NCI-H1930 (cell line): ENCODE data around the gene TCERG1.
"Not testable (repeated sequence)": the region's sequence is repeated elsewhere in the genome, so short reads cannot be mapped to it uniquely, and the experiment has no call there.

ENCODE experiments used
- DNase-seq, 2 experiments: peaks; one replicate each; lab custom pipeline; 2025; lab: John Stamatoyannopoulos, UW

TCERG1 gene

DNA sequence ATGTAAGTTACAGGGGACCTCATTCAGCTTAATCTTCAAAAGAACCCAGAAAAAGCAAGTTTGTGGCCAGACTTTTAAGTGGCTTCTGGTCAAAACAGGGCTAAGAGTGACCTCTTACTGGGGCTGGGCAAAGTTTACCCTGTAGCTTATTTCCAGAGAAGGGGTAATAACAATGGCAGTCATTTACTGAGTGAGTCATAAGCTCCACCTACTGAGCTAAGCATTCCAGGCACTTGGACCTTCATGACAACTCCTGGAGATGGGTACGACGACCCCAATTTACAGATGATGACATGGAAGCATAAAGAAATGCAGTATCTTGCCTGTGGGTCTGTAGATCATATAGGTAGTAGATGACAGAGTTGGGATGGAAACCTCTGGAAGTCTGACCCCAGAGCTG, 73.6 kb downstream of the TCERG1 start:
- no peak for DNase-seq

GRCh38 chr5:146521403-146522106, 74.4 kb downstream of the TCERG1 start:
- DNase-seq, result no peak

- DNase-seq, result no peak
Measured at GRCh38 chr5:146523698-146524097, 76.6 kb downstream of the TCERG1 start.

GRCh38 chr5:146527785-146528184, 80.7 kb downstream of the TCERG1 start:
- no peak for DNase-seq

DNA sequence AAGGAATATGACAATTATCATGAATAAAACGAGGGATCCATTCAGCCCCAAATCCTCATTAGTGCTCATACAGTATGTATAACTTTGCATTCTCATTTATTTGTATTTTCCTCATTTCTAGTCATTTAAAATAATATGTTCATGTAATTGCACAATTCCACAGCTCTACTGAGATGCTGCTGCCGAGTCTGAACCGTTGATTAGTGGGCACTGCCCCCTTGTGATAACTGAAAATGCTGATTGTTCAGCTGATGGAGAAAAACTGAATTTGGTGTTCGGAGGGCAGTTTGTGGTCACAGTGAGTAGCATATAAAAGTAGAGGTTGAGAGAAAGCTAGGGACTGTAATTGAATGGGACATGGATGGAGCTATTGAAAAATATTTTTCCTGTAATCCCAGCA, 81.1 kb downstream of the TCERG1 start:
- DNase-seq, result no peak

DNA sequence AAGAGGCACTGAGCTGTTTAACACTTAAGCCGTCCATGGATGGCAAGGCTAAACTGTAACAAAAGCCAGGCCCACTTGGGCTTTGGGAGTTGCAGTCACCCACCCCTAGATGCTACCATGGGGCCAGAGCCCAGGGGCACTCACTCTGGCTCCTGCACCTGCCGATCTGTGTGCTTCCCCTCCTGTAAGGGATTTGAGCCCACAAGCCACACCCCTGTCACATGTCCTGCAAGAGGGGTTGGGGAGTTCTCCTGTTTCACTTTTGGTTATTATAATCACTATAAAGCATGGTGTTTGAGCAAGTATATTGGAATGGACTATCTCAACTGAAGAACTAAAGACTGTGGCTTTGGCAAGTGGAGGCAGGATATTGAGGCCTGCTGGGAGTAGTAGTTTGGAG, 82.9 kb downstream of the TCERG1 start:
- no peak for DNase-seq

- DNase-seq, result peak; percentile 2 to 29
Measured at GRCh38 chr5:146533260-146533857, 86.2 kb downstream of the TCERG1 start.

DNA sequence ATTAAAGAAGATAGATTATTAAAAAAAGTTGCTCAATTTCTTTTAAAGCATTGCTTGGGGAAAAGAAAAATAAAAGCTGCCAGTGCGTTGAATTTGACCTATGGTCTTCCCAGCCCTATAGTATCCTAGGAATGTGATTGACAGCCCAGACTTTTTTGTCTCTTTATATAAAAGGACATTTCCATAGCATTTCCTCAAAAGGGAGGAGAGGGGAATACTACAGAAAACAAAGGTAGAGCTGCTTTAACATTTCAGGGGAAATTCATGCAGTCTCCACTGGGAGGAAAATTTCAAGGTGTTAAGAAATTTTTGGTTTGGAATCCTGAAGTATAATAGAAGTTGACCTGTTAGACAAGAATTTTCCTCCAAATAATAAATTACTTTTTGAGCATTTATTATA, 86.7 kb downstream of the TCERG1 start:
- no peak for DNase-seq

- DNase-seq, result no peak
Measured at GRCh38 chr5:146538432-146538831, 91.3 kb downstream of the TCERG1 start.

GRCh38 chr5:146539973-146540372, 92.8 kb downstream of the TCERG1 start:
- no peak for DNase-seq

DNA sequence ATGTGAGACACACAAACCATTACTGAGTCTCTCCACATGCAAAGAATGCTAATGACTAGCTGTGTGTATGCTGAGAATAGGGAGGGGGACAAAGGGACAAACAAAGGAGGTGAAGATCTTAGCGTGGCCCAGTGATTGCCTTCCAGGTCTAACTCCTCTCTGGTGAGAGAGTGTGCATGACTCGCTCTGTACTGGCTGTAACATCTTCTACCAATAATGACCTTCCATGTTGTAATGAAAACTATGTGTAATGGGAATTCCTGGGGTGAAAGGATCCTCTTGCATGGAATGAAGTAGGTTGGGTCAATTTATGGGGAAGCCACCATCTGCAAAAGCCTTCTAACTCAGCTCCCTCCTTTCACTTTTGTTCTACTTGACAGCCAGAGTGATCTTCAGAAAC, 93.3 kb downstream of the TCERG1 start:
- DNase-seq, result no peak

DNA sequence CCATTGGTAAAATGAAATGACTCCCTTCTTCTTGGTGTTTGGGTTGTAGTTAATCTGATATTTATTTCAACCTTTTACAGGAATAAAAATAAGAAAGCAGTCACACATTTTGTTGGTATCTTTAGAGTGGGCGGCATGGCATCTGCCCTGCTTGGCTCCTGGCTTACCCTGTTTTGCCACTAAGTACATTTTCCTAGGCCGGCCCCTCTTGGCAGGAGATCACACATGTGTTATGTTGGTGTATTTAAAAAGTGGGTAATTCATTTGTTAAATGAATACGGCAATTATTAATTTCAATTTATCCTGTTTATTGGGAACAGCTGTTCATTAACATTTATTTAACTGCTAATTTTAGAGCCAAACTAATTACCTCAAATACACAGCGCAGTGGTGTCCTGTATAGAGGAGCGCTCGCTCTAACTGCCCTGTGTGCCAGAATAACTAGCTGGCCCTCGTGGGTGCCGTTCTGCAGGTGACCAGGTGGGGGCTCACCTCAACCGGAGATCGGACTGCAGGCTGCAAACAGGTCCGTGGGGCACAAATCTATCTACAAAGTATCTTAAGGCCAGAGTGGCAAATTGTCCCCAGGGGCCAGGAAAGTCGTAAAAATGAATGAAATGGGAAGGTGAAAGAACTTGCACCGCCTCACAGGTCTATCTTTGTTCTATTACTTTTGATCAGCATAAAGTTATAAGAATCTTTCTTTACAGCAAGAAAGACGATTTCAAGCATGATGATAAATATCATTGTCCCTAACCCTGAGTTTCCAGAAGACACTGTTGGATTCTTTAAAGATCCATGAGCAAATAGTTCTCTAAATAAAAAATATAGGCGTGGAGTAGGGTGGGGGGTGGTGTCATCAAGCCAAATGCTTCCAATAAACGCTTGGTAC, 95.1 kb downstream of the TCERG1 start:
- DNase-seq, result peak; percentile 20 to 37

DNA sequence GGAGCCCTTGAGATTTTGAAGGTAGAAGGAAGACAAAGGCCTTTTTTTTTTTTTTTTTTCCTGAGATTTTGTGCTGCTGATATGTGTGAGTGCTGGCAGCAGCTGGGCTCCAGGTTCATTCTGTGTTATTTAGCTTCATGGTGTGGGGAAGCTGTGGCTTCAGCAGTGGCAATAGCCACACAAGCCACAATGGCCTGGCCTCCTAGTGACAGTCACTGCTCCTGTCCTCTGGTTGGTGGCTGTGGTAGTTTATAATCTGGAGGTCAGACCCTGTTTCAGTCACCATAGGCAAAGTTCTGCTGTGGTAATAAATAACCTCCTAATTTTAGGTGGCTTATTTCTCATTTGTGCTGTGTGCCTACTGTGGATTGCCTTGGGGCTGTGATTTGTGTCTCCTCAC, 97.1 kb downstream of the TCERG1 start:
- DNase-seq, result no peak

- DNase-seq, result no peak
Measured at GRCh38 chr5:146548781-146549449, 101.8 kb downstream of the TCERG1 start.

- no peak for DNase-seq
Measured at GRCh38 chr5:146549615-146550014, 102.5 kb downstream of the TCERG1 start.

- no peak for DNase-seq
Measured at GRCh38 chr5:146553446-146553845, 106.3 kb downstream of the TCERG1 start.

GRCh38 chr5:146556884-146557283, 109.8 kb downstream of the TCERG1 start:
- not testable (repeated sequence) for DNase-seq

DNA sequence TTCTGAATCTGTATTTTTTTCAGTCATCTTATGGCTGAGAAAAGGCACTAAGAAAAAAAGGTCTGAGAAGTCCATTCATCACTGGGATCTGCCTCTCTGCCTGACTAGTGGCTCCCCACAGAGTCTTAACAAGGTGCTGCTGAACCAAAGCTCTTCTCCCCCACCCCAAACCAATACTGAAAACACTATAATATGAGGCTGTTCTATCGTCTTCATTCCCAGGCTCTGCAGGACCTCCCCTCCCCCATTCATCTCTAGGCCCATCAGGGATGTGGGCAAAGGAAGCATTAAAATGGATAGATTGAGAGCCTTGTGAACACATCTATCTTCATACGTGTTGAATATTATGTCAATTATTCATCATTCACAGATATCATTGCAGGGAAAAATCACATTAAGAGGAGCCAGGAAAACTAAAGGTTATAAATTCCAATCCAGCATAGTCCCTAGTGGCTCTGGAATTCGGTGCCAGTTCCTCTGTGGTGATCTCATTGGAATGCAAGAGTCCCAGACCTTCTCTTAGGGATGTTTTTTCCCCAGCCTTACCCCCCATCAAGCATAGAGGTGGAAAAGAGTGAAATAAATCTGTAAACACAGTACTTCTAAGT, 113.2 kb downstream of the TCERG1 start:
- DNase-seq, result no peak
